Hepatocyte (in vitro differentiated cells): ENCODE data around the gene SBF2.
"Not testable (repeated sequence)": the region's sequence is repeated elsewhere in the genome, so short reads cannot be mapped to it uniquely, and the experiment has no call there.

ENCODE experiments used
- CTCF ChIP-seq: fragments of 200-600 bp; sonication (generic); IDR thresholded peaks from 2 replicates; pipeline ENCODE4 v1.5.1; 2016; ENCODE audit warnings: antibody characterized with exemption, mild to moderate bottlenecking; ENCODE audit not compliant: poor library complexity
- EZH2phosphoT487 ChIP-seq: fragments of 200-600 bp; sonication (generic); IDR thresholded peaks from one replicate; pipeline ENCODE4 v1.6.1; 2018; ENCODE audit warnings: antibody characterized with exemption, mild to moderate bottlenecking, low read depth, moderate library complexity; ENCODE audit not compliant: unreplicated experiment, severe bottlenecking

- not testable (repeated sequence) for TF ChIP-seq CTCF, EZH2phosphoT487
These were observed 550.5 kb downstream of the SBF2 start for GRCh38 chr11:9743512-9743911.
